Measurements from ENCODE around the gene BIRC3.

The BIRC3 gene

GRCh38 chr11:102317099-102317767 lies at the start of gene BIRC3:
TSS of gene BIRC3 (plus strand) at chr11:102317484. CDS start at chr11:102324510, 7,026 bp downstream.
- peak; percentile 99 for DNase-seq

- no peak for DNase-seq
These were observed 49.7 kb upstream of the BIRC3 start for GRCh38 chr11:102267609-102268008.

DNA sequence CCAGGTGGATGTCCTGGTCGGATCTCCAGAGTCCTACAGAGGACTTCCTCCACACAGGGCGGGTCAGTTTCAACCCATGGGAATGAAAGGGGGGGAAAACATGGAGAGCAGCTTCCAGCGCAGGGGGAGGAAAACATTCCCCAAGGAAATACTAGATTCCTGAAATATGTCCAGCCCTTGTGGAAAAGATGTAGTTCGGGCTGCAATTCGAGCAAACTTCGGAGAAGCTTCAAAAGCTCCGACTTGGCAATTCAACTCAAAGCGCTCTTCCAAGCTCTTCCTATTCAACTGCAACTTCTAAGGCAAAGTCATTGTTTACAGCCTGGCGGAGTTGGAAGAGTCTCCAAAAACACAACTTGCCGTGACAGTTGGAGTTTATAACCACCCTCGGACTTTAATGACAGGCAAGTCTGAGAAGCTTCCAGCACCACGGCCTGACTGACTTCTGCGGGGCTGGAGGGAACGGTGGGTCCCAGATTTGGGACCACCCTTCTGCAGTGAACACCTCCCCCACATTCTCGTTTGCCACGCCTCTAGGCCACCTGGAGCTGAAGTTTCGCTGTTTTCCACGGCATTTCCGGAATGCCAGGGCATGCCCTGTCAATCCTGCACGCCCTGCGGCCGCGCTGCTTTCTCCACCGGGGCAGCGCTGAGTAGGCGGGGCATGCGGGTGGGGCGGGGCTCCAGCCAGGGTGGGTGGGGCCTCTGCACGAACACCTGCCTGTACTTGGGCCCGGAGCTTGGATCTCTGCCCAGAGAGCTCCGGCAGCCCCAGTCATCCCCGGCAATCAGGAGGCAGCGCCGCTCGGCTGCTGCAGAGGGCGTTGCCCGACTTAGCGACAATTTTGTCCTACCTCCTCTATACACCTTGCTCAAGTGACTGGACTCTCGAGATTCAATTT lies 49.0 kb upstream of the BIRC3 start:
- DNase-seq, result peak; percentile 10

GRCh38 chr11:102268985-102269470 lies 48.3 kb upstream of the BIRC3 start:
- DNase-seq, result no peak

GRCh38 chr11:102269927-102270326 lies 47.4 kb upstream of the BIRC3 start:
- no peak for DNase-seq

- DNase-seq, result no peak
These were observed 45.0 kb upstream of the BIRC3 start for GRCh38 chr11:102272047-102272824.

DNA sequence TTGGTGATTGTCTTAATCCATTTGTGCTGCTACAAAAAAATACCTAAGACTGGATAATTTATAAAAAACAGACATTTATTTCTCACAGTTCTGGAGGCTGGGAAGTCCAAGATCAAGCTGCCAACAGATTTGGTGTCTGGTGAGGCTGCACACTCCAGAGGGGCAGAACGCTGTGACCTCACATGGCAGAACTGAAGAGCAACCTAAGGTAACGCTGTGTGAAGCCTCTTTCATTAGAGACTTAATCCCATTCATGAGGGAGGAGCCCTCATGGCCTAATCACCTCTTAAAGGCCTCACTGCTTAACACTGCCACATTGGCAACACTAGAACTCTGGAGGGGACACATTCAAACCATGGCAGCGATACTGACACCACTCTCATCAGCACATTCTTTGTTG lies 42.7 kb upstream of the BIRC3 start:
- DNase-seq, result no peak

DNA sequence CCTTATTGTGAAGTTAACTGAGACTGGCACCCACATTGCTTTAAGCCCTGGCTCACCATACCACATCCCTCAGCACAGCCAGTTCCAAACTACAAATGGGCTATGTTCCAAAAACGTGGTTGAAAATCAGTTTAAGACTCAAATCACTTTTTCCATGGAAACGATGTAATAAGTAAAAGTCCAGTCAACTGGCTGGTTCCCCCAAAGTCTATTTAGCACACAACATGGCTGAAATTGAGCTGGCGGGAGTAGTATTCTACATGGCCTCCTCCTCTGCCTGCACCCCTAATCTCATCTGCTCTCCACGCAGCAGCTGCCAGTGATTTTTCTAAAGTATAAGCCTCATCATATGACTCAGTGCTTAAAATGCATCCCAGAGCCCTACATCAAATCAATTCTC lies 40.9 kb upstream of the BIRC3 start:
- no peak for DNase-seq

- DNase-seq, result no peak
These were observed 40.5 kb upstream of the BIRC3 start for GRCh38 chr11:102276783-102277182.

DNA sequence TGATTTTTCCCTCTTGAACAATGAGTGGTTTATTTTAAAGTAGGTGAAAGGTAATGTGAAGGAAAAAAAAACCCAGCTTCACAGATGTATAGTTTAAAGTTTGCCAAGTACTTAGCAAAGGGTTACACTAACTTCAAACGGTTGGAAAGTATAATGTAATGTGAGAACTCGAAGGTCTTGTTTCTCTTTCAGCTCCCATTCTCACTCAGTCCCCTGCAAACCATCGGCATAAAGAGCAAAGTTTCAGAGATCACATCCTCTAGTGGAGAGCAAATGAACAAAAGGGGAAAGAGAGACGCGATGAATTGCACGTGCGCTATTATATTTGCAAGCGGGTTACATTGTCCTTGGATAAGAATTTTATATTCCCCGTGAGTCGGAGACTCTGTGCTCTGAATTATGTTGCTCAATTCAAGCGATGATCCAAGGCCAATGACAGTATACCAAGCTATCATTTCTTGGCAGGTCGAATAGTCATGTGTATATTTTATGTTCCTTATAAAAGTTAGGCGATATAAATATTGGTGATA lies 37.6 kb upstream of the BIRC3 start:
- DNase-seq, result peak; percentile 25

DNA sequence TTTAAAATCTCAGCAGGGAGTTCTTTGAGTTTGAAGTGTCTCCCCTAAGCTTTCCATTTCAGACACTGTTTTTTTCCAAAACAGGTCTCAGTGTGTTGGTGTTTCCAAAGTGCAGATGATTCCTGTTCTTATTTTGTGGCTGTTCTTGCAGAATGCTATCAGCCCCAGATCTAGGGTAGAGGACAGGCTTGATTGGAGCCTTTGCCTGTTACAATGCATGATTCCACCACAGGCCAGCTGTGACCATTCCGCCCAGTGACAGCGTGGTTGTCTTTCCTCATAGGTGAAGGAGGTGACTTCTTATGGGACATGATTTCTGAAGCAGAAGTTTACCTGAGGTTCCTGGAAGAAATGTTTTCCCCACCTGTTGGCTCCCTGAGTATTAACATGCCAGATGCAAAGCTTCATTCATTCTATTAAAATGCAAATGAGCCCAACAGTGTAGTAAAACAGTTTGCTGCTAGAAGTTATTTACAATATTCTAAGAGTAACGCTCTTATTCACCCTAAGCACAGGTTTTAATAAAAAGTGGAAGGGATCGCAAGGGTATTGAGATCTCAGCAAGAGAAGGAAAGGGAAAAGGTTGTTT lies 36.9 kb upstream of the BIRC3 start:
- DNase-seq, result no peak

DNA sequence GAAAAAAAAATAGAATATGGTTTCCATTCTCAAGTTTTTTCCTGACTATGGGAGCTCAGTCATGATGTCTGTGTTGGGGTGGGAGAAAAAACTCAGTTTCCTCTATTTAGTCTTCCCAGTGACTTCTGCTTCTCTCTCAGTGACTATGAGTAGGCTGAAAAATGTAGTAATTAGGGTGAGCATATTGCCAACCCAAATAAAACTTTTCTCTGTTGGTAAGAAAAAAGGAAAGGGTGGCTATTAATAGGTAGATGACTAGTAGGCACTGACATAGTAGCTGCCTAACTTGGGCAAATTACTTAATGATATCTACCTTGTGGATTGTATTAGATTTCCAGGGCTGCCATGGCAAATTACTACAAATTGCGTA lies 34.2 kb upstream of the BIRC3 start:
- peak; percentile 92 for DNase-seq

DNA sequence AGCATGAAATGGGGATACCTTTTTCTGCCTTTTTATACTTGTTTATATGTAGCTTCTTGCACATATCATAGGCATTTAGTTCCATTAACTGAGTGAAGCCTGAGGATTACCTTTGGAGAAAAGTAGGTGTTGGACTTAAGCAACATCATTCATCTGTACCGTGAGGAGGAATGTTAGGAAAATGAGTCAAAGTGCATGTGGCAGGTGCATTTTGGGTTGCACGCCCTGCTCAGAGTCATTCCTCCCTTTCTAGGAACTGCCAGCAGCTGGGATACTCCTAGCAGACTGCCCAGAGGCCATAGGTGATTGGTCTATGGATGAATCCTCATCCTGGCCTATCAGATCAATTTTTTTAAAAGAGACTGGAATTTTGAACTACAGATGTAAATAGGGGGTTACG lies 33.3 kb upstream of the BIRC3 start:
- no peak for DNase-seq

DNA sequence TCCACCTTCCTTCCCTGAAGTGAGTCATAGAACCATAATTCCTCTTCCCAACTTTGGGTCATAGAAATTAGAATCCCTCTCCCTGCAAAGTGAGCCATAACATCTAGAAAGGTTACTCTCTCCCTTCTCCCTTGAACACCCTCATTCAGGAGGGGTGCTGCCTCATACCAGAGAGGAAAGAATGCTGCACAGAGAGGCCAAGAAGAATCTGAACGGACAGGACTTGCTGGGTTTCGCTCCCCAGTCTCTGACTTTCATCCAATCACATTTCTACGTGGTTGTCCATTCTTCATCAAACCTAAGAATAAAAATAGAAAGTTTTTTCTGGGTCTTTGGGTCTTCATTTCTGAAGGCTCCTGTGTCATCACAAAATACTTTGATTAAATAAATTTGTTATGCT lies 31.0 kb upstream of the BIRC3 start:
- DNase-seq, result no peak

- DNase-seq, result peak; percentile 80
These were observed 29.1 kb upstream of the BIRC3 start for GRCh38 chr11:102287964-102288724.

DNA sequence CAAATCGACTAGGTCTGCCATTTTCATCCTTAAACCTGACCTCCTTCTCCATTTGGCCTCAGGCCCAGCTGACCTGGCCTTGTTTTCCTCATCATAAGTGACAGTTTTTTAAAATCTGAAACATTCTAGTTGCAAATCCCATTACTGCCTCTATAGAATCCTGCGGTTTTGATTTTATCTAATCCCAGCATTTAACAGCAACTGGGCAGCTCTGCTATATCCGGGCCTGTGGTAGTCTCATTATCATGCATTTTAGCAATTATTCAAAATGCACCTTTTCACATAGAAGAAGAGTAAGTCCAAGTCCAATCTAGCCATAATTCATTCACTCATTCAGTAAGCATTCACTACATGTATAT lies 28.6 kb upstream of the BIRC3 start:
- DNase-seq, result no peak

DNA sequence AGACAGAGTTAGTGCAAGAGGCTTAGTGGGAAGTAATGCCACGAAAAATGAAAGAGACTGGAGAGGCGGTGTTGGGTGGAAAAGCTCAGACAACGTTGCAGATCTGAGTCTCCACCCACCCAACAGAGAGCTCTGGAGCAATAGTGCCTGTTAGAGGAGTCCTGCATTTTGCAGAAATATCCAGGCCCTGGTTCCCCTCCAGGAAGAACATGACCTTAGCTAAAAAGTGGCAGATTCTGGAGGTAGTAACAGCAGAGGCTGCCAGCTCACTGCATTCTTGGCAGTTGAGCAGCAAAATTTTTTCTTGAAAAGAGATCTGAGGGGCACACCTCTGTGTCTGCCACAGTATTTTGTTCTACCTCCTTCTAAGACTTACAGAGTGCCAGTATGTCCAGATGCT lies 27.7 kb upstream of the BIRC3 start:
- peak; percentile 69 for DNase-seq

- no peak for DNase-seq
These were observed 25.5 kb upstream of the BIRC3 start for GRCh38 chr11:102291831-102292230.

DNA sequence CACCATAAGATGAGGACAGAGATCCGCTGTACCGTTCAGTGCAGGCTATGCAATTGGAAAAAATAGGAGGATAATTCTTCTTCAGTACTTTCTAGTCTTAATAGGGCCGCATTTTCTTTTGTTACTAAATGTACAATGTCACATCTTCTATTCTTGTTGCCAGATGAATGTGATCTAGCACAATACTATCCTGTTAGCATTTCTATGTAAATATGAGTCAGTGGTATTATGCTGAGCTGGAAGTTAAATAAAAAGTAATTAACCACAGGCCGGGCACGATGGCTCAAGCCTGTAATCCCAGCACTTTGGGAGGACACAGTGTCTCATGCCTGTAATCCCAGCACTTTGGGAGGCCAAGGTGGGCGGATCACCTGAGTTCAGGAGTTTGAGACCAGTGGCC lies 24.4 kb upstream of the BIRC3 start:
- no peak for DNase-seq

- DNase-seq, result peak; percentile 91
These were observed 23.2 kb upstream of the BIRC3 start for GRCh38 chr11:102293873-102294601.

DNA sequence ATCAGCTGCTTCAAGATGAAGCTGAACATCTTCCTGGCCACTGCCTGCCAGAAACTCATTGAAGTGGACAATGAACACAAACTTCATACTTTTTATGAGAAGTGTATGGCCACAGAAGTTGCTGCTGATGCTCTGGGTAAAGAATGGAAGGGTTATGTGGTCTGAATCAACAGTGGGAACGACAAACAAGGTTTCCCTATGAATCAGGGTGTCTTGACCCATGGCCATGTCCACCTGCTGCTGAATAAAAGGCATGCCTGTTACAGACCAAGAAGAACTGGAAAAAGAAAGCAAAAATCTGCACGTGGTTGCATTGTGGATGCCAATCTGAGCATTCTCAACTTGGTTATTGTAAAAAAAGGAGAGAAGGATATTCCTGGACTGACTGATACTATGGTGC lies 22.2 kb upstream of the BIRC3 start:
- no peak for DNase-seq

Measured in inflammatory macrophage treated with lipopolysaccharide for 4 hours (primary cell).